Stomach smooth muscle (tissue), 2 donors: ENCODE measurements around the gene DBX2.
A peak's percentile ranks its signal among the peaks of the same experiment; 100 is the strongest.
"Not testable (repeated sequence)": the region's sequence is repeated elsewhere in the genome, so short reads cannot be mapped to it uniquely, and the experiment has no call there.

Experiments
- H3K27ac ChIP-seq: one replicate; pipeline ENCODE4 v1.7.0; 2013; ENCODE audit warnings: mild to moderate bottlenecking, low read length, inconsistent platforms
- H3K27me3 ChIP-seq, 2 donors: one replicate each; pipeline ENCODE4 v1.7.0; 2013; ENCODE audit warnings: low read length in 2 of 2; ENCODE audit not compliant: insufficient read depth in 2 of 2, control insufficient read depth in 1 of 2
- H3K36me3 ChIP-seq, 2 donors: one replicate each; pipeline ENCODE4 v1.7.0; 2013; ENCODE audit warnings: low read length in 2 of 2; ENCODE audit not compliant: control insufficient read depth in 2 of 2, insufficient read depth in 2 of 2
- H3K4me1 ChIP-seq: one replicate; pipeline ENCODE4 v1.7.0; 2013; ENCODE audit warnings: low read length; ENCODE audit not compliant: control insufficient read depth, insufficient read depth
- H3K4me3 ChIP-seq, 2 donors: one replicate each; pipeline ENCODE4 v1.7.0; 2013; ENCODE audit warnings: low read length in 2 of 2
- H3K9ac ChIP-seq, 2 donors: one replicate each; pipeline ENCODE4 v1.7.0; 2013; ENCODE audit warnings: low read length in 2 of 2, mild to moderate bottlenecking in 1 of 2
- H3K9me3 ChIP-seq, 2 donors: one replicate each; pipeline ENCODE4 v1.7.0; 2013; ENCODE audit warnings: low read length in 2 of 2; ENCODE audit not compliant: control insufficient read depth in 2 of 2
- donor health status: healthy.
- donor health status: Pancreatic carcinoma.

Gene DBX2

GRCh38 chr12:45050751-45051571 is at the start of gene DBX2:
Gene DBX2, minus strand, starts transcription at chr12:45051099. Its CDS starts 172 bp downstream, at chr12:45050927.
- Histone ChIP-seq H3K4me3 (peak within 1 kb of the TSS; percentile 12 to 56), H3K9ac (no peak within 1 kb of the TSS), H3K27me3 (peaks cover 4 to 13% of the 10 kb centered on the region in 2 donors), H3K9me3 (no peaks in the 10 kb centered on the region), H3K36me3 (no peaks in the 10 kb centered on the region), H3K4me1 (peaks cover 4% of the 10 kb centered on the region), H3K27ac (no peak within 1 kb of the TSS)

GRCh38 chr12:45098766-45099165 is 47.9 kb upstream of the DBX2 start:
- H3K9me3 ChIP-seq, result no peaks in the 10 kb centered on the region
- H3K9ac ChIP-seq, result no peak overlapping the region
- no peak overlapping the region for H3K4me3 ChIP-seq
- no peaks in the 10 kb centered on the region for H3K27me3 ChIP-seq
- no peak overlapping the region for H3K27ac ChIP-seq
- H3K36me3 ChIP-seq, result no peaks in the 10 kb centered on the region
- H3K4me1 ChIP-seq, result no peaks in the 10 kb centered on the region

GRCh38 chr12:45095417-45095816 is 44.5 kb upstream of the DBX2 start:
- not testable (repeated sequence) for H3K36me3 ChIP-seq, H3K27ac ChIP-seq, H3K27me3 ChIP-seq, H3K4me1 ChIP-seq, H3K4me3 ChIP-seq, H3K9ac ChIP-seq, H3K9me3 ChIP-seq

- Histone ChIP-seq H3K4me3 (no peak overlapping the region), H3K36me3 (no peaks in the 10 kb centered on the region), H3K27ac (no peak overlapping the region), H3K9ac (no peak overlapping the region), H3K27me3 (no peaks in the 10 kb centered on the region), H3K9me3 (peaks cover 0 to under 1% of the 10 kb centered on the region in 2 donors), H3K4me1 (no peaks in the 10 kb centered on the region)
Observed at GRCh38 chr12:45093051-45093450, 42.2 kb upstream of the DBX2 start.

- H3K9me3 ChIP-seq, result peaks cover 0 to 6% of the 10 kb centered on the region in 2 donors
- no peaks in the 10 kb centered on the region for H3K36me3 ChIP-seq
- no peaks in the 10 kb centered on the region for H3K27me3 ChIP-seq
- no peak overlapping the region for H3K9ac ChIP-seq
- no peak overlapping the region for H3K4me3 ChIP-seq
- H3K4me1 ChIP-seq, result no peaks in the 10 kb centered on the region
- no peak overlapping the region for H3K27ac ChIP-seq
Observed at GRCh38 chr12:45089411-45090075, 38.6 kb upstream of the DBX2 start.

- H3K9ac ChIP-seq, result no peak overlapping the region
- H3K4me3 ChIP-seq, result no peak overlapping the region
- no peaks in the 10 kb centered on the region for H3K36me3 ChIP-seq
- H3K27ac ChIP-seq, result no peak overlapping the region
- H3K27me3 ChIP-seq, result no peaks in the 10 kb centered on the region
- no peaks in the 10 kb centered on the region for H3K4me1 ChIP-seq
- H3K9me3 ChIP-seq, result peaks cover 0 to 6% of the 10 kb centered on the region in 2 donors
Observed at GRCh38 chr12:45088608-45089007, 37.7 kb upstream of the DBX2 start.

- H3K4me1 ChIP-seq, H3K4me3 ChIP-seq, H3K9me3 ChIP-seq, H3K27ac ChIP-seq, H3K36me3 ChIP-seq, H3K27me3 ChIP-seq, H3K9ac ChIP-seq: not testable (repeated sequence)
Observed at GRCh38 chr12:45084248-45084647, 33.3 kb upstream of the DBX2 start.

GRCh38 chr12:45077251-45077650 is 26.4 kb upstream of the DBX2 start:
- no peak overlapping the region for H3K4me3 ChIP-seq
- no peaks in the 10 kb centered on the region for H3K4me1 ChIP-seq
- no peaks in the 10 kb centered on the region for H3K36me3 ChIP-seq
- H3K9ac ChIP-seq, result no peak overlapping the region
- H3K27ac ChIP-seq, result no peak overlapping the region
- no peaks in the 10 kb centered on the region for H3K27me3 ChIP-seq
- H3K9me3 ChIP-seq, result no peaks in the 10 kb centered on the region

GRCh38 chr12:45076417-45077026 is 25.6 kb upstream of the DBX2 start:
- Histone ChIP-seq H3K9ac (no peak overlapping the region), H3K4me3 (no peak overlapping the region), H3K27ac (no peak overlapping the region), H3K4me1 (no peaks in the 10 kb centered on the region), H3K27me3 (no peaks in the 10 kb centered on the region), H3K36me3 (no peaks in the 10 kb centered on the region), H3K9me3 (no peaks in the 10 kb centered on the region)

GRCh38 chr12:45075587-45076282 is 24.8 kb upstream of the DBX2 start:
- Histone ChIP-seq H3K27me3 (no peaks in the 10 kb centered on the region), H3K27ac (no peak overlapping the region), H3K4me3 (no peak overlapping the region), H3K4me1 (no peaks in the 10 kb centered on the region), H3K9me3 (no peaks in the 10 kb centered on the region), H3K36me3 (no peaks in the 10 kb centered on the region), H3K9ac (no peak overlapping the region)
